H9 (cell line): ENCODE results near the gene ZNF407. TPM values are rescaled to one million over a fixed set of nuclear protein-coding genes. Genes with fewer than 3 reads are reported as not detected.

Experiments
- DNase-seq: peaks from one replicate; pipeline ENCODE4 v3.0.0-alpha.2; 2017
- H2AFZ ChIP-seq: one replicate; pipeline ENCODE4 v1.6.1; 2013; ENCODE audit warnings: mild to moderate bottlenecking, low read length, control low read depth, moderate library complexity
- H2AK5ac ChIP-seq: 2 replicates; pipeline ENCODE4 v1.6.1; 2013; ENCODE audit warnings: low read length, control low read depth, mixed read lengths; ENCODE audit not compliant: insufficient read length
- H2BK120ac ChIP-seq: one replicate; pipeline ENCODE4 v1.6.1; 2013; ENCODE audit warnings: low read depth, mild to moderate bottlenecking, low read length, control low read depth, inconsistent platforms; ENCODE audit not compliant: poor library complexity, severe bottlenecking
- H2BK12ac ChIP-seq: 2 replicates; pipeline ENCODE4 v1.6.1; 2013; ENCODE audit warnings: low read length, control low read depth, mixed read lengths, low read depth; ENCODE audit not compliant: insufficient read length
- H2BK15ac ChIP-seq: 2 replicates; pipeline ENCODE4 v1.6.1; 2013; ENCODE audit warnings: low read depth, low read length, control low read depth
- H2BK20ac ChIP-seq: one replicate; pipeline ENCODE4 v1.6.1; 2013; ENCODE audit warnings: low read depth, mild to moderate bottlenecking, low read length, control low read depth, inconsistent platforms; ENCODE audit not compliant: poor library complexity, severe bottlenecking
- H2BK5ac ChIP-seq: 2 replicates; pipeline ENCODE4 v1.6.1; 2013; ENCODE audit warnings: low read length, control low read depth, mixed read lengths; ENCODE audit not compliant: insufficient read length
- H3K14ac ChIP-seq: 2 replicates; pipeline ENCODE4 v1.6.1; 2013; ENCODE audit warnings: low read length, control low read depth; ENCODE audit not compliant: insufficient read depth
- H3K18ac ChIP-seq: 2 replicates; pipeline ENCODE4 v1.6.1; 2013; ENCODE audit warnings: low read depth, mild to moderate bottlenecking, mixed read lengths, low read length, control low read depth; ENCODE audit not compliant: insufficient read length
- H3K23ac ChIP-seq: 2 replicates; pipeline ENCODE4 v1.6.1; 2013; ENCODE audit warnings: low read length, control low read depth, mixed read lengths, low read depth; ENCODE audit not compliant: insufficient read length
- H3K23me2 ChIP-seq: 2 replicates; pipeline ENCODE4 v1.6.1; 2013; ENCODE audit warnings: low read depth, mild to moderate bottlenecking, mixed read lengths, low read length, control low read depth; ENCODE audit not compliant: insufficient read length, poor library complexity, severe bottlenecking
- H3K27ac ChIP-seq: 2 replicates; pipeline ENCODE4 v1.5.1; 2013; ENCODE audit warnings: low read length, control low read depth, mixed read lengths, low read depth; ENCODE audit not compliant: insufficient read length
- H3K27me3 ChIP-seq: 2 replicates; pipeline ENCODE4 v1.6.1; 2013; ENCODE audit warnings: low read length, control low read depth, inconsistent platforms; ENCODE audit not compliant: insufficient read depth
- H3K4ac ChIP-seq: 2 replicates; pipeline ENCODE4 v1.6.1; 2013; ENCODE audit warnings: low read depth, mild to moderate bottlenecking, control low read depth, inconsistent platforms, low read length, moderate library complexity
- H3K4me1 ChIP-seq: 2 replicates; pipeline ENCODE4 v1.6.1; 2013; ENCODE audit warnings: low read length, control low read depth, inconsistent platforms; ENCODE audit not compliant: insufficient read depth
- H3K4me2 ChIP-seq: 2 replicates; pipeline ENCODE4 v1.6.1; 2013; ENCODE audit warnings: low read length, control low read depth, mixed read lengths; ENCODE audit not compliant: insufficient read length, insufficient read depth
- H3K56ac ChIP-seq: 2 replicates; pipeline ENCODE4 v1.6.1; 2013; ENCODE audit warnings: low read depth, mild to moderate bottlenecking, mixed read lengths, low read length, control low read depth; ENCODE audit not compliant: insufficient read length
- H3K79me1 ChIP-seq: 2 replicates; pipeline ENCODE4 v1.6.1; 2013; ENCODE audit warnings: low read depth, mild to moderate bottlenecking, moderate library complexity, low read length, control low read depth, inconsistent platforms; ENCODE audit not compliant: insufficient read depth, poor library complexity, severe bottlenecking
- H3K79me2 ChIP-seq: 2 replicates; pipeline ENCODE4 v1.6.1; 2013; ENCODE audit warnings: low read length, control low read depth, inconsistent platforms; ENCODE audit not compliant: insufficient read depth
- H3K9ac ChIP-seq: 2 replicates; pipeline ENCODE4 v1.6.1; 2013; ENCODE audit warnings: low read length, control low read depth, mixed read lengths; ENCODE audit not compliant: insufficient read length; ENCODE audit errors: extremely low read depth
- H3K9me3 ChIP-seq: one replicate; pipeline ENCODE4 v1.6.1; 2013; ENCODE audit warnings: low read depth, low read length, inconsistent platforms; ENCODE audit not compliant: control insufficient read depth
- H3T11ph ChIP-seq: one replicate; pipeline ENCODE4 v1.6.1; 2013; ENCODE audit warnings: mild to moderate bottlenecking, low read length, control low read depth, inconsistent platforms
- H4K20me1 ChIP-seq: one replicate; pipeline ENCODE4 v1.6.1; 2013; ENCODE audit not compliant: control insufficient read depth, insufficient read length, insufficient read depth
- H4K5ac ChIP-seq: 2 replicates; pipeline ENCODE4 v1.6.1; 2013; ENCODE audit warnings: low read depth, mild to moderate bottlenecking, mixed read lengths, low read length, control low read depth; ENCODE audit not compliant: insufficient read length
- H4K8ac ChIP-seq: replicated peaks from 2 replicates; pipeline ENCODE4 v1.6.1; 2013; ENCODE audit warnings: low read length, control low read depth, mixed read lengths, low read depth; ENCODE audit not compliant: insufficient read length
- H4K91ac ChIP-seq: 2 replicates; pipeline ENCODE4 v1.6.1; 2013; ENCODE audit warnings: low read depth, mild to moderate bottlenecking, moderate library complexity, mixed read lengths, low read length, control low read depth; ENCODE audit not compliant: insufficient read length
- H3K27ac Mint-ChIP-seq, 3 experiments: 2 replicates in 2 of 3; 3 replicates in 1 of 3; pipeline ENCODE4 v1.8.0; 2020 to 2021; ENCODE audit warnings: mixed read lengths in 3 of 3, mild to moderate bottlenecking in 1 of 3, moderate library complexity in 1 of 3
- H3K27me3 Mint-ChIP-seq: 2 replicates; pipeline ENCODE4 v1.8.0; 2021; ENCODE audit warnings: low read depth, mild to moderate bottlenecking, moderate library complexity, mixed read lengths
- H3K36me3 Mint-ChIP-seq, 3 experiments: 2 replicates in 2 of 3; 3 replicates in 1 of 3; pipeline ENCODE4 v1.8.0; 2020 to 2021; ENCODE audit warnings: low read depth in 3 of 3, mixed read lengths in 3 of 3; ENCODE audit not compliant: insufficient read depth in 1 of 3
- H3K4me1 Mint-ChIP-seq, 2 experiments: 2 replicates each; pipeline ENCODE4 v1.8.0; 2020; ENCODE audit warnings: mixed read lengths in 2 of 2
- H3K4me3 Mint-ChIP-seq, 2 experiments: 2 replicates in 1 of 2; 3 replicates in 1 of 2; pipeline ENCODE4 v1.8.0; 2020 to 2021; ENCODE audit warnings: mild to moderate bottlenecking in 2 of 2, mixed read lengths in 2 of 2, moderate library complexity in 1 of 2
- H3K9me3 Mint-ChIP-seq, 2 experiments: 2 replicates in 1 of 2; 3 replicates in 1 of 2; pipeline ENCODE4 v1.8.0; 2020; ENCODE audit warnings: mild to moderate bottlenecking in 2 of 2, mixed read lengths in 2 of 2, moderate library complexity in 1 of 2
- CTCF ChIP-seq: fragments of 200-600 bp; sonication (generic); conservative IDR thresholded peaks from 3 replicates; pipeline ENCODE4 v1.8.0; 2021; ENCODE audit warnings: antibody characterized with exemption, mild to moderate bottlenecking
- WGBS: extraction: QIAGEN DNeasy Blood & Tissue Kit; methylation state at CpG from one replicate; pipeline ENCODE4 v1.1.7; 2013; ENCODE audit warnings: missing lambda C conversion rate, low lambda C conversion rate, mixed read lengths; ENCODE audit not compliant: insufficient read length; ENCODE audit errors: extremely low coverage; 5-methylcytosine and 5-hydroxymethylcytosine counted together
- total RNA-seq: library from RNA; stranded (reverse); gene quantifications from 2 replicates; pipeline ENCODE4 v1.2.1, GENCODE V29; 2021

ZNF407 gene
- total RNA-seq, 1 experiment from 2014 or later, result 8.7 TPM

- Histone ChIP-seq H4K8ac (no peak overlapping the region), H3K9me3 (no peaks in the 10 kb centered on the region), H2BK20ac (no peak overlapping the region), H4K91ac (no peak overlapping the region), H4K5ac (no peak overlapping the region), H3K79me1 (no peaks in the 10 kb centered on the region), H3K14ac (no peak overlapping the region), H3K18ac (no peak overlapping the region), H2AFZ (no peak overlapping the region), H3K9ac (no peak overlapping the region), H3K4me1 (no peaks in the 10 kb centered on the region), H3K4me2 (no peak overlapping the region), H2AK5ac (no peak overlapping the region), H3K27ac (no peak overlapping the region), H3K27me3 (no peaks in the 10 kb centered on the region), H2BK5ac (no peak overlapping the region), H3K23me2 (no peaks in the 10 kb centered on the region), H3K23ac (no peak overlapping the region), H3K4ac (no peak overlapping the region), H3K79me2 (no peaks in the 10 kb centered on the region), H2BK12ac (no peak overlapping the region), H3K56ac (no peak overlapping the region), H4K20me1 (no peaks in the 10 kb centered on the region), H3T11ph (no peak overlapping the region), H2BK120ac (no peak overlapping the region), H2BK15ac (no peak overlapping the region)
- no peak for TF ChIP-seq CTCF
- peaks cover 0 to 4% of the 10 kb centered on the region in 2 experiments; a peak in 1 of 4 replicates for H3K4me1 Mint-ChIP-seq
- no peaks in the 10 kb centered on the region for H3K9me3 Mint-ChIP-seq
- H3K36me3 Mint-ChIP-seq, result no peaks in the 10 kb centered on the region
- WGBS, result no CpG with 5 or more reads among the region's 6 CpGs
- DNase-seq, result no peak
- H3K27ac Mint-ChIP-seq, result no peak overlapping the region
- H3K27me3 Mint-ChIP-seq, result no peaks in the 10 kb centered on the region
- H3K4me3 Mint-ChIP-seq, result no peak overlapping the region
Measured at GRCh38 chr18:74784752-74785151, 187.1 kb downstream of the ZNF407 start.
